ENCODE results near the gene HACD4. TPM values are rescaled to one million over a fixed set of nuclear protein-coding genes. Genes with fewer than 3 reads are reported as not detected.

The HACD4 gene
- total RNA-seq, 1 donor = 8.3 TPM

- no peaks in the 10 kb centered on the region for H4K20me1 ChIP-seq (ENCODE audit: insufficient read depth, low read length)
- no peaks in the 10 kb centered on the region for H3K4me1 ChIP-seq (ENCODE audit: insufficient read depth, low read length)
- no peak overlapping the region for H2AFZ ChIP-seq (ENCODE audit: low read length)
- no peak overlapping the region for H3K4me3 ChIP-seq (ENCODE audit: insufficient read depth, low read length)
- TF ChIP-seq CTCF (IDR thresholded peaks at IDR 0.05; ENCODE audit: extremely low read depth, low read depth, low read length) = no peak
- no peak for DNase-seq (ENCODE audit: insufficient read length, low spot score, missing footprints)
- H3K9me3 ChIP-seq (ENCODE audit: low read depth, low read length) = no peaks in the 10 kb centered on the region
- no peak overlapping the region for H3K4me2 ChIP-seq (ENCODE audit: insufficient read depth, low read length)
- no peak overlapping the region for H3K27ac ChIP-seq (ENCODE audit: low read depth, low read length)
- H3K27me3 ChIP-seq (ENCODE audit: insufficient read depth, low read length) = no peaks in the 10 kb centered on the region
- H3K79me2 ChIP-seq (ENCODE audit: insufficient read depth, low read length) = no peaks in the 10 kb centered on the region
- no peaks in the 10 kb centered on the region for H3K36me3 ChIP-seq (ENCODE audit: insufficient read depth, low read length)
Measured at GRCh38 chr9:21056931-21057330, 25.5 kb upstream of the HACD4 start.

- Histone ChIP-seq H3K4me1 (ENCODE audit: insufficient read depth, low read length) (no peaks in the 10 kb centered on the region), H3K27me3 (ENCODE audit: insufficient read depth, low read length) (no peaks in the 10 kb centered on the region), H3K27ac (ENCODE audit: low read depth, low read length) (no peak overlapping the region), H3K36me3 (ENCODE audit: insufficient read depth, low read length) (no peaks in the 10 kb centered on the region), H4K20me1 (ENCODE audit: insufficient read depth, low read length) (no peaks in the 10 kb centered on the region), H3K4me3 (ENCODE audit: insufficient read depth, low read length) (no peak overlapping the region), H3K4me2 (ENCODE audit: insufficient read depth, low read length) (no peak overlapping the region), H2AFZ (ENCODE audit: low read length) (no peak overlapping the region), H3K9me3 (ENCODE audit: low read depth, low read length) (no peaks in the 10 kb centered on the region), H3K79me2 (ENCODE audit: insufficient read depth, low read length) (no peaks in the 10 kb centered on the region)
- TF ChIP-seq CTCF (IDR thresholded peaks at IDR 0.05; ENCODE audit: extremely low read depth, low read depth, low read length) = no peak
- DNase-seq (ENCODE audit: insufficient read length, low spot score, missing footprints) = no peak
Measured at GRCh38 chr9:21053851-21054250, 22.4 kb upstream of the HACD4 start.

- H3K36me3 ChIP-seq (ENCODE audit: insufficient read depth, low read length) = no peaks in the 10 kb centered on the region
- no peak overlapping the region for H3K4me2 ChIP-seq (ENCODE audit: insufficient read depth, low read length)
- no peak overlapping the region for H3K4me3 ChIP-seq (ENCODE audit: insufficient read depth, low read length)
- no peak overlapping the region for H2AFZ ChIP-seq (ENCODE audit: low read length)
- no peaks in the 10 kb centered on the region for H3K9me3 ChIP-seq (ENCODE audit: low read depth, low read length)
- no peaks in the 10 kb centered on the region for H3K4me1 ChIP-seq (ENCODE audit: insufficient read depth, low read length)
- H3K79me2 ChIP-seq (ENCODE audit: insufficient read depth, low read length) = no peaks in the 10 kb centered on the region
- H3K27me3 ChIP-seq (ENCODE audit: insufficient read depth, low read length) = no peaks in the 10 kb centered on the region
- H3K27ac ChIP-seq (ENCODE audit: low read depth, low read length) = no peak overlapping the region
- TF ChIP-seq CTCF (IDR thresholded peaks at IDR 0.05; ENCODE audit: extremely low read depth, low read depth, low read length) = no peak
- H4K20me1 ChIP-seq (ENCODE audit: insufficient read depth, low read length) = no peaks in the 10 kb centered on the region
- no peak for DNase-seq (ENCODE audit: insufficient read length, low spot score, missing footprints)
Measured at GRCh38 chr9:21047281-21047691, 15.8 kb upstream of the HACD4 start.

GRCh38 chr9:21043841-21044240 lies 12.4 kb upstream of the HACD4 start:
- no peaks in the 10 kb centered on the region for H3K9me3 ChIP-seq (ENCODE audit: low read depth, low read length)
- no peaks in the 10 kb centered on the region for H3K27me3 ChIP-seq (ENCODE audit: insufficient read depth, low read length)
- no peaks in the 10 kb centered on the region for H3K36me3 ChIP-seq (ENCODE audit: insufficient read depth, low read length)
- H4K20me1 ChIP-seq (ENCODE audit: insufficient read depth, low read length) = no peaks in the 10 kb centered on the region
- H3K79me2 ChIP-seq (ENCODE audit: insufficient read depth, low read length) = no peaks in the 10 kb centered on the region
- no peak for DNase-seq (ENCODE audit: insufficient read length, low spot score, missing footprints)
- H3K27ac ChIP-seq (ENCODE audit: low read depth, low read length) = no peak overlapping the region
- TF ChIP-seq CTCF (IDR thresholded peaks at IDR 0.05; ENCODE audit: extremely low read depth, low read depth, low read length) = no peak
- H2AFZ ChIP-seq (ENCODE audit: low read length) = no peak overlapping the region
- no peak overlapping the region for H3K4me3 ChIP-seq (ENCODE audit: insufficient read depth, low read length)
- H3K4me1 ChIP-seq (ENCODE audit: insufficient read depth, low read length) = no peaks in the 10 kb centered on the region
- no peak overlapping the region for H3K4me2 ChIP-seq (ENCODE audit: insufficient read depth, low read length)
